Measurements from ENCODE around the gene TFF3. TPM values are rescaled to one million over a fixed set of nuclear protein-coding genes. Genes with fewer than 3 reads are reported as not detected.

Gene TFF3
- polyA plus RNA-seq, 3 donors, result 0.07 TPM; not detected in 2

DNA sequence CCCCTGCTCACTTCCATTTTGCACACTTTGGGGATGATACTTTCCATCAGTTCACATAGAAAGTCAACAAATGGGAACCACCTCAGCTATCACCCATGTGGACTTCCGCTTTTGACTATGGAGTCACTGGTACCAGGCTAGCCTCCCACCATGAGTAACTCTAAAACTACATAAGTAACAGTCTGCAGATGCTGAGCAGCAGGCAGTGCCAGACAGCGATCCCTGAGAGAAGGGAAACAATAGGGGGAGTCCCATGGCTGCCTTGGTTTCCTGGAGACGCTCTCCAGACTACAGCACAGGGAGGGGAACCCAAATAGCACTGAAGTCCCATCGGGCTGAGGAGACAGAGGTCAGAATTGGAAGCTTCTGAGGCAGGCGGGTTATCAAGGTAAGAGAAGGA lies 38.4 kb upstream of the TFF3 start:
- H3K4me3 Mint-ChIP-seq, result no peak overlapping the region
- no peak for DNase-seq
- H3K27ac ChIP-seq (ENCODE audit: low read depth in 1 of 2, low read length in 2 of 2), result no peak overlapping the region
- peaks cover 2 to 6% (median 3%) of the 10 kb centered on the region in 3 donors for H3K27me3 Mint-ChIP-seq (ENCODE audit: low read depth in 3 of 3)
- H3K27me3 ChIP-seq (ENCODE audit: control insufficient read depth in 2 of 2, insufficient read depth in 2 of 2, low read length in 2 of 2), result no peaks in the 10 kb centered on the region
- H3K9me3 ChIP-seq (replicated peaks in 1 of 2; ENCODE audit: control insufficient read depth in 1 of 2, insufficient read depth in 1 of 2, low read length in 2 of 2), result peaks cover 0 to 9% of the 10 kb centered on the region in 2 donors
- intact Hi-C loops (cut with micrococcal nuclease), result no loop called here
- TF ChIP-seq, protein P1, sequence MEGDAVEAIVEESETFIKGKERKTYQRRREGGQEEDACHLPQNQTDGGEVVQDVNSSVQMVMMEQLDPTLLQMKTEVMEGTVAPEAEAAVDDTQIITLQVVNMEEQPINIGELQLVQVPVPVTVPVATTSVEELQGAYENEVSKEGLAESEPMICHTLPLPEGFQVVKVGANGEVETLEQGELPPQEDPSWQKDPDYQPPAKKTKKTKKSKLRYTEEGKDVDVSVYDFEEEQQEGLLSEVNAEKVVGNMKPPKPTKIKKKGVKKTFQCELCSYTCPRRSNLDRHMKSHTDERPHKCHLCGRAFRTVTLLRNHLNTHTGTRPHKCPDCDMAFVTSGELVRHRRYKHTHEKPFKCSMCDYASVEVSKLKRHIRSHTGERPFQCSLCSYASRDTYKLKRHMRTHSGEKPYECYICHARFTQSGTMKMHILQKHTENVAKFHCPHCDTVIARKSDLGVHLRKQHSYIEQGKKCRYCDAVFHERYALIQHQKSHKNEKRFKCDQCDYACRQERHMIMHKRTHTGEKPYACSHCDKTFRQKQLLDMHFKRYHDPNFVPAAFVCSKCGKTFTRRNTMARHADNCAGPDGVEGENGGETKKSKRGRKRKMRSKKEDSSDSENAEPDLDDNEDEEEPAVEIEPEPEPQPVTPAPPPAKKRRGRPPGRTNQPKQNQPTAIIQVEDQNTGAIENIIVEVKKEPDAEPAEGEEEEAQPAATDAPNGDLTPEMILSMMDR (IDR thresholded peaks at IDR 0.05), result no peak
- peaks cover 4 to 23% (median 14%) of the 10 kb centered on the region in 7 donors for H3K9me3 Mint-ChIP-seq
- 86% methylated on average over 4 of the region's 5 CpGs for WGBS (ENCODE audit: insufficient coverage)
- H2AFZ ChIP-seq (ENCODE audit: insufficient read depth, low read depth, low read length, poor library complexity, severe bottlenecking), result no peak overlapping the region
- no peak overlapping the region for H3K9ac ChIP-seq (ENCODE audit: insufficient read depth, low read length, poor library complexity, severe bottlenecking)
- H3K36me3 Mint-ChIP-seq, result no peaks in the 10 kb centered on the region
- no peak overlapping the region for H3K4me2 ChIP-seq (replicated peaks; ENCODE audit: extremely low read depth, low read length, poor library complexity, severe bottlenecking)
- H3K4me1 Mint-ChIP-seq, result no peaks in the 10 kb centered on the region
- H3K36me3 ChIP-seq (replicated peaks in 1 of 2; ENCODE audit: control insufficient read depth in 1 of 2, insufficient read depth in 2 of 2, low read length in 2 of 2), result no peaks in the 10 kb centered on the region
- H3K4me1 ChIP-seq (ENCODE audit: control insufficient read depth in 1 of 2, insufficient read depth in 2 of 2, low read length in 2 of 2), result no peaks in the 10 kb centered on the region
- no peaks in the 10 kb centered on the region for H4K20me1 ChIP-seq (ENCODE audit: insufficient read depth, low read length)
- H3K27ac Mint-ChIP-seq, result no peak overlapping the region
- no peak overlapping the region for H3K4me3 ChIP-seq (replicated peaks in 1 of 3; ENCODE audit: low read depth in 2 of 3, low read length in 3 of 3)
- no peaks in the 10 kb centered on the region for H3K79me2 ChIP-seq (ENCODE audit: insufficient read depth, low read length)

DNA sequence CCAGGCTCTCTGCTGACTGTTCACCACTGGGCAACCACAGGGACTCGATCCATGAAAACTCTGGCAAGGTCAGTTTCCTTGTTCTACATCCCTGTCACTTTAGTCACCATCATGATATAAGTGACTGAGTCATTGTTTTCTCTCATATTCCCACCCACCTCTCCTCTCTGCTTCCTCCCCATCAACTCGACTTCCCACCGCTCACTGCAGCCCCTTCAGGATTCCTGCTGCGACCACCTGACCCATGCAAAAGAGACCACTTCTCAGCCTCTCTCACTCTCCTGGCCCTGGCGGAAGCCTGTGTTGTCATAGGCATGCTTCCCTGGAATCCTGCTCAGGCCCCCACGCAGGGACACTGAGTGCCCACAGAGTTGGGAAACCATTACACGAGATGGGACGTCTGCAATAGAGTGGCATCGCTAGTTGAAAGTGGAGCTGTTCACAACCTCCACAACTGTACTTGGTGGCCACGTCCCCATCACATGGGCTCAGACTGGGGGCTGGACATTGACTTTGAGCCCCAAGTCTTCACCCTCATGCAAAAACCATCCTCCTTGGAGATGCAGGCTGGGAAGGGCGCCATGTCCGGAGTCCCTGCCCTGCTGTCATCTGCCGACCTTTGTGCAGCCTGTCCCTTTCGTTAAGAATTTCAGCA lies 37.4 kb upstream of the TFF3 start:
- Mint-ChIP-seq H3K27ac (no peak overlapping the region), H3K4me3 (no peak overlapping the region), H3K4me1 (no peaks in the 10 kb centered on the region), H3K27me3 (ENCODE audit: low read depth in 3 of 3) (peaks cover 2 to 6% (median 3%) of the 10 kb centered on the region in 3 donors), H3K9me3 (peaks cover 4 to 22% (median 13%) of the 10 kb centered on the region in 7 donors), H3K36me3 (no peaks in the 10 kb centered on the region)
- H3K36me3 ChIP-seq (replicated peaks in 1 of 2; ENCODE audit: control insufficient read depth in 1 of 2, insufficient read depth in 2 of 2, low read length in 2 of 2), result no peaks in the 10 kb centered on the region
- no peaks in the 10 kb centered on the region for H3K27me3 ChIP-seq (ENCODE audit: control insufficient read depth in 2 of 2, insufficient read depth in 2 of 2, low read length in 2 of 2)
- H2AFZ ChIP-seq (ENCODE audit: insufficient read depth, low read depth, low read length, poor library complexity, severe bottlenecking), result no peak overlapping the region
- no peaks in the 10 kb centered on the region for H4K20me1 ChIP-seq (ENCODE audit: insufficient read depth, low read length)
- TF ChIP-seq, protein P1 (IDR thresholded peaks at IDR 0.05), result no peak
- H3K9me3 ChIP-seq (replicated peaks in 1 of 2; ENCODE audit: control insufficient read depth in 1 of 2, insufficient read depth in 1 of 2, low read length in 2 of 2), result peaks cover 0 to 9% of the 10 kb centered on the region in 2 donors
- no peak overlapping the region for H3K9ac ChIP-seq (ENCODE audit: insufficient read depth, low read length, poor library complexity, severe bottlenecking)
- no peaks in the 10 kb centered on the region for H3K4me1 ChIP-seq (ENCODE audit: control insufficient read depth in 1 of 2, insufficient read depth in 2 of 2, low read length in 2 of 2)
- no peak for DNase-seq
- H3K4me3 ChIP-seq (replicated peaks in 1 of 3; ENCODE audit: low read depth in 2 of 3, low read length in 3 of 3), result no peak overlapping the region
- H3K79me2 ChIP-seq (ENCODE audit: insufficient read depth, low read length), result no peaks in the 10 kb centered on the region
- H3K4me2 ChIP-seq (replicated peaks; ENCODE audit: extremely low read depth, low read length, poor library complexity, severe bottlenecking), result no peak overlapping the region
- 95% methylated on average over 11 of the region's 14 CpGs for WGBS (ENCODE audit: insufficient coverage)
- intact Hi-C loops (cut with micrococcal nuclease), result no loop called here
- no peak overlapping the region for H3K27ac ChIP-seq (ENCODE audit: low read depth in 1 of 2, low read length in 2 of 2)
